Measurements from ENCODE around the gene DCPS.
"Not testable (repeated sequence)": the region's sequence is repeated elsewhere in the genome, so short reads cannot be mapped to it uniquely, and the experiment has no call there.

DCPS gene

DNA sequence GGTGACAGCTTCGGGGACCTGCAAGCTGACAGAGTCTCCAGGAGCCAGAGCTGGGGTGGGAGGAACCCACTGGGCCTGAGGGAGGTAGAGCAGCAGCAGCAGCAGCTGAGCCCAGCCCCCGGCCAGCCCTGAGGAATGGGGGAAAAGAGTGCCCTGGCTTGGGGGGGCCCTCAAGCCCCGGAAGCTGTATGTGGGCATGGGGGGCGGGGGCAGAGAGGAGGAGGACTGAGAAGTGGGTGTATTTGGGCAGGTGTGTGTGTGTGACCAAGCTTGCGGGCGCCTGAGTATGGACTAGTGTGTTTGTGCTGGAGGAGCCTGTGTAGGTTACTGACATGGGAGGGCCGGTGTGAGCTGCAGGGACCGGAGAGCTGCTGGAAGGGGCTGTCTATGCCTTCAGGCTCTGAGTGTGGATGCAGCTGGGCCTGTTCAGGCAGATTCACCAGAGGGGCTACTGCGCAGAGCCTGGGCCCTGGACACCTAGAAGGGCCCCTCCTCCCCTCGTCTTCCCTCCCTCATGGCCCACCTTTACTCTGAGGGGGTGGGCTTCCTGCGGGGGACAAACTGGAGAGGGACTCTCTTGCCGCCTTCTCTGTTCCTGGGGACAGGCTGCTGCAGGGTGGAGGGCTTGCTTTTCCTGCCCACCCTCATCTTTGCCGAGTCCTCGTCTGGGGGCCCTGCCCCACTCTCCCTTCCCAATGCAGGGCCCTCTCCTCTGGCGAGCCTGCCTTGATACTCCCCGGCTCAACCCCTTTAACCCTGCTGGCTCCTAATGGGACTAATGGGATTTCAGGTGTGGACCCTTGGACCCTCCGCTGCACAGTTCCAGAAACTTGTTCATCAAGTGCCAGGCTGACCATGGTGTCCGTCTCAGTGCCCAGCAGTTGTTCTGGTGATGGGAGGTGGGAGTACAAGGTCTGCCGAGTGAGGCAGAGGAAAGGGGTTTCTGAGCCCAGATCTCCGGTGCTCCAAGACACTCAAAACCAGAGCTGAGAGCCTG, 79.8 kb downstream of the DCPS start:
- Histone ChIP-seq H4K12ac (ENCODE audit: low read depth, low read length) (peak overlapping the region; percentile 12), H3K9ac (ENCODE audit: low read length) (no peak overlapping the region), H3K14ac (ENCODE audit: low read length) (peak overlapping the region; percentile 58), H2BK12ac (ENCODE audit: low read length) (peak overlapping the region; percentile 71), H3K27me3 (ENCODE audit: insufficient read depth, low read length) (no peaks in the 10 kb centered on the region), H3K9me3 (ENCODE audit: insufficient read depth, low read depth, low read length) (peaks cover 1% of the 10 kb centered on the region), H3K79me1 (ENCODE audit: low read length) (peaks cover 8% of the 10 kb centered on the region), H2AFZ (ENCODE audit: insufficient read depth, low read length, poor library complexity) (no peak overlapping the region), H4K91ac (ENCODE audit: low read depth, low read length) (peak overlapping the region; percentile 83), H2BK120ac (ENCODE audit: insufficient read depth, low read length, poor library complexity) (peak overlapping the region; percentile 48), H3K23ac (ENCODE audit: low read length) (no peak overlapping the region), H3K36me3 (ENCODE audit: control insufficient read depth in 1 of 2, insufficient read depth in 2 of 2, low read length in 2 of 2) (peaks cover 0 to 2% of the 10 kb centered on the region in 2 experiments), H3K79me2 (ENCODE audit: control insufficient read depth, insufficient read depth, low read length, poor library complexity) (peaks cover 2% of the 10 kb centered on the region), H3K4me3 (ENCODE audit: low read depth, low read length) (no peak overlapping the region), H2AK5ac (ENCODE audit: low read length) (no peak overlapping the region), H2BK5ac (ENCODE audit: low read depth, low read length, poor library complexity) (peak overlapping the region; percentile 38), H3K27ac (ENCODE audit: low read depth, low read length) (peak overlapping the region; percentile 24), H3K4me2 (ENCODE audit: low read length) (peak overlapping the region; percentile 38), H3K4ac (ENCODE audit: low read depth, low read length) (peak overlapping the region; percentile 59), H3K18ac (ENCODE audit: low read length) (peak overlapping the region; percentile 46), H4K8ac (ENCODE audit: low read depth, low read length) (peak overlapping the region; percentile 42), H3K4me1 (ENCODE audit: control insufficient read depth in 1 of 2, insufficient read depth in 2 of 2, low read length in 2 of 2) (peaks cover 13 to 20% of the 10 kb centered on the region in 2 experiments)
- WGBS (ENCODE audit: extremely low coverage, insufficient coverage, insufficient read length): no CpG with 5 or more reads among the region's 20 CpGs
- DNase-seq: no peak

DNA sequence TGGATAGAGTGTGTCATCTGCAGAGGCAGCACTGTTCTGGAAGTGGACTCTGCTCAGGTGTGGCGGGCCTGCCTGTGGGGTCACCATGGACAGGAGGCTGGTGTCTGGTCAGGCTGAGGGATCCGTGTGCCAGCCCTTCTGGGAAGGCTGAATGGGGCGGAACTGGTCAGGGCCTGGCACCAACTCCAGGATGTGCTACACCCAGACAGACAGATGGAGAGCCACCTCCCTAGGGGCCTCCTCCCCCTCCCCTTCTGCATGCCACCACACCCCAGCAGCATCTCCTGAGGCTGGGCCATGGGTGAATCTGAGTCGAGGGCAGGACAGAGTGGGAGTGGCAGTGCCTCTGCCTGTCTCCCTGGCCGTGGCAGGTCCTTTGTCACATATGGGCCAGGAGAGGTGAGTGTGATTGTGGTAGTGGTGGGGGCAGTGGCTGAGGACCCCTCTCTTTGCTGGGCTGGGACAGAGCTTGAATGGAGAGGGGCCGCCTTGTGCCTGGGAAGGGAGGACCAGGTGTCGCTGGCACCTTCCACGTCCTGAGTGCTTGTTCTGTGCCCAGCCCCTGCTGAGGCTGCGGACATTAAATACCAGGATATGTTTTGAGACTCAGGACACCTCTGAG, 80.7 kb downstream of the DCPS start:
- H4K91ac ChIP-seq (ENCODE audit: low read depth, low read length): peak overlapping the region; percentile 83
- no peak for DNase-seq
- peaks cover 1% of the 10 kb centered on the region for H3K9me3 ChIP-seq (ENCODE audit: insufficient read depth, low read depth, low read length)
- peaks cover 2% of the 10 kb centered on the region for H3K79me2 ChIP-seq (ENCODE audit: control insufficient read depth, insufficient read depth, low read length, poor library complexity)
- H3K23ac ChIP-seq (ENCODE audit: low read length): no peak overlapping the region
- WGBS (ENCODE audit: extremely low coverage, insufficient coverage, insufficient read length): no CpG with 5 or more reads among the region's 9 CpGs
- no peak overlapping the region for H3K9ac ChIP-seq (ENCODE audit: low read length)
- H2BK120ac ChIP-seq (ENCODE audit: insufficient read depth, low read length, poor library complexity): no peak overlapping the region
- H3K27ac ChIP-seq (ENCODE audit: low read depth, low read length): no peak overlapping the region
- H3K4ac ChIP-seq (ENCODE audit: low read depth, low read length): no peak overlapping the region
- H3K79me1 ChIP-seq (ENCODE audit: low read length): peaks cover 8% of the 10 kb centered on the region
- H3K36me3 ChIP-seq (ENCODE audit: control insufficient read depth in 1 of 2, insufficient read depth in 2 of 2, low read length in 2 of 2): peaks cover 0 to 2% of the 10 kb centered on the region in 2 experiments
- H3K18ac ChIP-seq (ENCODE audit: low read length): no peak overlapping the region
- H4K8ac ChIP-seq (ENCODE audit: low read depth, low read length): no peak overlapping the region
- no peak overlapping the region for H3K4me3 ChIP-seq (ENCODE audit: low read depth, low read length)
- no peak overlapping the region for H2AFZ ChIP-seq (ENCODE audit: insufficient read depth, low read length, poor library complexity)
- peaks cover 13 to 20% of the 10 kb centered on the region in 2 experiments for H3K4me1 ChIP-seq (ENCODE audit: control insufficient read depth in 1 of 2, insufficient read depth in 2 of 2, low read length in 2 of 2)
- no peak overlapping the region for H3K14ac ChIP-seq (ENCODE audit: low read length)
- peak overlapping the region; percentile 49 for H2AK5ac ChIP-seq (ENCODE audit: low read length)
- H3K4me2 ChIP-seq (ENCODE audit: low read length): no peak overlapping the region
- H4K12ac ChIP-seq (ENCODE audit: low read depth, low read length): no peak overlapping the region
- no peak overlapping the region for H2BK5ac ChIP-seq (ENCODE audit: low read depth, low read length, poor library complexity)
- no peaks in the 10 kb centered on the region for H3K27me3 ChIP-seq (ENCODE audit: insufficient read depth, low read length)
- H2BK12ac ChIP-seq (ENCODE audit: low read length): no peak overlapping the region

- peak overlapping the region; percentile 8 for H4K91ac ChIP-seq (ENCODE audit: low read depth, low read length)
- H3K14ac ChIP-seq (ENCODE audit: low read length): no peak overlapping the region
- peaks cover 8% of the 10 kb centered on the region for H3K79me1 ChIP-seq (ENCODE audit: low read length)
- peaks cover 13 to 18% of the 10 kb centered on the region in 2 experiments for H3K4me1 ChIP-seq (ENCODE audit: control insufficient read depth in 1 of 2, insufficient read depth in 2 of 2, low read length in 2 of 2)
- no peak overlapping the region for H3K4me2 ChIP-seq (ENCODE audit: low read length)
- H3K18ac ChIP-seq (ENCODE audit: low read length): peak overlapping the region; percentile 33
- no peak overlapping the region for H2BK120ac ChIP-seq (ENCODE audit: insufficient read depth, low read length, poor library complexity)
- H3K9ac ChIP-seq (ENCODE audit: low read length): no peak overlapping the region
- H4K8ac ChIP-seq (ENCODE audit: low read depth, low read length): no peak overlapping the region
- H3K9me3 ChIP-seq (ENCODE audit: insufficient read depth, low read depth, low read length): peaks cover 1% of the 10 kb centered on the region
- H2BK12ac ChIP-seq (ENCODE audit: low read length): no peak overlapping the region
- H4K12ac ChIP-seq (ENCODE audit: low read depth, low read length): no peak overlapping the region
- H2AFZ ChIP-seq (ENCODE audit: insufficient read depth, low read length, poor library complexity): no peak overlapping the region
- no CpG with 5 or more reads among the region's 8 CpGs for WGBS (ENCODE audit: extremely low coverage, insufficient coverage, insufficient read length)
- peaks cover 2% of the 10 kb centered on the region for H3K79me2 ChIP-seq (ENCODE audit: control insufficient read depth, insufficient read depth, low read length, poor library complexity)
- H2AK5ac ChIP-seq (ENCODE audit: low read length): no peak overlapping the region
- H3K36me3 ChIP-seq (ENCODE audit: control insufficient read depth in 1 of 2, insufficient read depth in 2 of 2, low read length in 2 of 2): peaks cover 0 to 2% of the 10 kb centered on the region in 2 experiments
- no peak overlapping the region for H3K23ac ChIP-seq (ENCODE audit: low read length)
- no peak overlapping the region for H3K27ac ChIP-seq (ENCODE audit: low read depth, low read length)
- no peak overlapping the region for H3K4ac ChIP-seq (ENCODE audit: low read depth, low read length)
- DNase-seq: no peak
- no peak overlapping the region for H2BK5ac ChIP-seq (ENCODE audit: low read depth, low read length, poor library complexity)
- no peak overlapping the region for H3K4me3 ChIP-seq (ENCODE audit: low read depth, low read length)
- no peaks in the 10 kb centered on the region for H3K27me3 ChIP-seq (ENCODE audit: insufficient read depth, low read length)
Measured at GRCh38 chr11:126385991-126386728, 82.3 kb downstream of the DCPS start.

DNA sequence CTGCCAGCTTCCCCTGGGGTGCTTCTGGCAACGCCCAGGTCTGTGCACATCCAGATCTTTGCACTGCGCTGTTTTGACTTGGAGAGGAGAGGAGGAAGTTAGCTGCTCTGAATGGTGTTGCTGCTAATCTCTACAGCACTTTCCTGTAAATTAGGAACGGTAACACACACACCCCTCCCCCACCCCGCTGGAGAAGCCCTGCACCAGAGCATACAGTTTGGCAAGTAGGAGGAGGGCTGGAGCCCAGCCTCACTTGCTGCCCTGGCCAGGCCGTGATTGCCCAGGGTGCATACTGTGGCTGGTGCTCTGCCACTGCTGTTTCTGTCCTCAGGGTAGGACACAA, 82.8 kb downstream of the DCPS start:
- not testable (repeated sequence) for H3K18ac ChIP-seq (ENCODE audit: low read length); H3K9me3 ChIP-seq (ENCODE audit: insufficient read depth, low read depth, low read length); H3K4ac ChIP-seq (ENCODE audit: low read depth, low read length); H3K4me2 ChIP-seq (ENCODE audit: low read length); H4K12ac ChIP-seq (ENCODE audit: low read depth, low read length); H3K27me3 ChIP-seq (ENCODE audit: insufficient read depth, low read length); H3K14ac ChIP-seq (ENCODE audit: low read length); DNase-seq; H3K9ac ChIP-seq (ENCODE audit: low read length); H4K8ac ChIP-seq (ENCODE audit: low read depth, low read length); H4K91ac ChIP-seq (ENCODE audit: low read depth, low read length); H2AK5ac ChIP-seq (ENCODE audit: low read length); H2BK5ac ChIP-seq (ENCODE audit: low read depth, low read length, poor library complexity); H2AFZ ChIP-seq (ENCODE audit: insufficient read depth, low read length, poor library complexity); H2BK120ac ChIP-seq (ENCODE audit: insufficient read depth, low read length, poor library complexity); H3K23ac ChIP-seq (ENCODE audit: low read length); H3K79me2 ChIP-seq (ENCODE audit: control insufficient read depth, insufficient read depth, low read length, poor library complexity); H2BK12ac ChIP-seq (ENCODE audit: low read length); H3K36me3 ChIP-seq (ENCODE audit: control insufficient read depth in 1 of 2, insufficient read depth in 2 of 2, low read length in 2 of 2); H3K4me3 ChIP-seq (ENCODE audit: low read depth, low read length); H3K27ac ChIP-seq (ENCODE audit: low read depth, low read length); H3K79me1 ChIP-seq (ENCODE audit: low read length)
- H3K4me1 ChIP-seq (ENCODE audit: control insufficient read depth in 1 of 2, insufficient read depth in 2 of 2, low read length in 2 of 2): peaks cover 13 to 18% of the 10 kb centered on the region in 2 experiments
- no CpG with 5 or more reads among the region's 5 CpGs for WGBS (ENCODE audit: extremely low coverage, insufficient coverage, insufficient read length)
